Right cardiac atrium (tissue), 5 donors: Measurements from ENCODE around the gene SH3GL1. TPM values are rescaled to one million over a fixed set of nuclear protein-coding genes. Genes with fewer than 3 reads are reported as not detected.
A peak's percentile ranks its signal among the peaks of the same experiment; 100 is the strongest.

ENCODE experiments used
- ATAC-seq, 2 donors: fragments of 200-7000 bp; cut with Tn5 transposase; one replicate each; pipeline versions ENCODE4 v1.8.0 to v1.9.1; 2020; ENCODE audit warnings: moderate library complexity in 2 of 2, mild to moderate bottlenecking in 1 of 2
- DNase-seq, 3 donors: peaks; one replicate each; pipeline ENCODE4 v3.0.0-alpha.2; 2020
- H3K27ac ChIP-seq: one replicate; pipeline ENCODE4 v1.5.1; 2013; ENCODE audit warnings: mild to moderate bottlenecking, low read length, control low read depth, moderate library complexity
- H3K27me3 ChIP-seq: one replicate; pipeline ENCODE4 v1.6.1; 2013; ENCODE audit not compliant: control insufficient read depth, insufficient read depth
- H3K4me1 ChIP-seq: one replicate; pipeline ENCODE4 v1.6.1; 2013; ENCODE audit warnings: low read length; ENCODE audit not compliant: control insufficient read depth, insufficient read depth
- H3K4me3 ChIP-seq: one replicate; pipeline ENCODE4 v1.5.1; 2013; ENCODE audit warnings: low read length, control low read depth
- H3K9me3 ChIP-seq: one replicate; pipeline ENCODE4 v1.6.1; 2013; ENCODE audit warnings: low read length; ENCODE audit not compliant: control insufficient read depth
- WGBS: extraction: QIAGEN DNeasy Blood & Tissue Kit; methylation state at CpG from one replicate; pipeline ENCODE4 v1.1.7; 2013; 5-methylcytosine and 5-hydroxymethylcytosine counted together
- intact Hi-C, 4 donors: fragments of 100-400 bp; cut with DNase I; formaldehyde crosslinking; loops; one replicate each; pipeline versions ENCODE4 v1.11.0 to v1.14.0; 2022 to 2023
- microRNA-seq, 2 donors: library from miRNA; unstranded; fragments of <30 nt; microRNA quantifications; one replicate each; pipeline ENCODE4 v1.2.0, GENCODE V29; 2020 to 2021
- polyA plus RNA-seq: library from polyadenylated mRNA; stranded (reverse); fragments of 200-250 nt; gene quantifications from one replicate; pipeline ENCODE4 v1.2.3, GENCODE V29; 2013
- total RNA-seq, 4 donors: library from RNA; stranded (reverse); fragmentation: NEBNext Ultra II Directional; extraction: Animal tissue kit (Norgen Biotek cat#: 25700); gene quantifications; one replicate each; pipeline ENCODE4 v1.2.1, GENCODE V29; 2021
- donor health status: healthy with polysubstance abuse.
- donor health status: DM: no; HTN: yes; CAD: no.
- donor health status: DM: no; HTN: no; CAD: no.
- donor health status: DM: no; HTN: yes; CAD: no; lungs with severe emphysema.
- donor health status: DM: yes; HTN: yes; CAD: no.

Gene SH3GL1
- total and polyA plus RNA-seq, 5 donors = 26.3 to 40.3 (median 30.3) TPM

DNA sequence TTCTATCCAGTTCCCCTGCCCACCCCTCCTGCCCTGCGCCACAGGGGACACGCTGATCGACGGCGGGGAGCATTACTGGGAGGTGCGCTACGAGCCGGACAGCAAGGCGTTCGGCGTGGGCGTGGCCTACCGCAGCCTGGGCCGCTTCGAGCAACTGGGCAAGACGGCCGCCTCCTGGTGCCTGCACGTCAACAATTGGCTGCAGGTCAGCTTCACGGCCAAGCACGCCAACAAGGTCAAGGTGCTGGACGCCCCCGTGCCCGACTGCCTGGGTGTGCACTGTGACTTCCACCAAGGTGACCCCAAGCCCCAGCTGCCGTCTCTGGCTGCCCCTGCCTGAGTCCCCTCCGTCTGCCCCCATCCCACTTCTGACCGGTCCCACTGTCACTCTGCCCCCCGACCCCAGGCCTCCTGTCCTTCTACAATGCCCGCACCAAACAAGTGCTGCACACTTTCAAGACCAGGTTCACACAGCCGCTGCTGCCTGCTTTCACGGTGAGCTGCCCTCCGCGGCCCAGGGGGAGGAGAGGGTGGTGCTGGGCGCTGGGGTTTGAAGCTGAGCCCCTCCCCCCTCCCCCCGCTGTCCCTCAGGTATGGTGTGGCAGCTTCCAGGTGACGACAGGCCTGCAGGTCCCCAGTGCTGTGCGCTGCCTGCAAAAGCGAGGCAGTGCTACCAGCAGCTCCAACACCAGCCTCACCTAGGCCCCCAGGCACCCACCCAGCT is 77.2 kb downstream of the SH3GL1 start:
- intact Hi-C loops = no loop called here
- 78% methylated on average over 37 of the region's 37 CpGs for WGBS
- H3K27ac ChIP-seq = no peak overlapping the region

DNA sequence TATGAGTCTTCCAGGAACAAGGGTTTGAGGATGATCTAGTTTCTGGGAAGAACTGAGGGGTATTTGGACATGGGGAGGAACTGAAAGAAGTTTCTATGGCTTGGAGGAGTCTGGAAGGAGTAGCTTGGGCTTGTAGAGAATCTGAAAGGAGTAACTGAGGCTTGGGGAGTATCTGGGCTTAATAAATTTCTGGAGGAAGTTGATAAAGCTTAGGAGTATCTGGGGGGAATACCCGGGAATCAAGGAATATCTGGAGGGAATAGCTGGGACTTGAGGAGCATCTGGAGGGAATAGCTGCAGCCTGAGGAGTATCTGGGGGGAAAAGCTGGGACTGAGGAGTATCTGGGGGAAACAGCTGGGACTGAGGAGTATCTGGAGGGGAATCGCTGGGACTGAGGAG is 79.9 kb downstream of the SH3GL1 start:
- Histone ChIP-seq H3K27ac (no peak overlapping the region), H3K4me1 (no peaks in the 10 kb centered on the region), H3K27me3 (no peaks in the 10 kb centered on the region), H3K9me3 (no peaks in the 10 kb centered on the region), H3K4me3 (no peak overlapping the region)
- DNase-seq = no peak
- no peak for ATAC-seq
- intact Hi-C loops = no loop called here
- WGBS = 91% methylated on average over 2 of the region's 2 CpGs

More for the DNA sequence above, 77.2 kb downstream of the SH3GL1 start:
- H3K4me1 ChIP-seq = no peaks in the 10 kb centered on the region
- no peak for DNase-seq
- no peaks in the 10 kb centered on the region for H3K9me3 ChIP-seq
- H3K27me3 ChIP-seq = no peaks in the 10 kb centered on the region
- ATAC-seq = no peak
- H3K4me3 ChIP-seq = no peak overlapping the region

DNA sequence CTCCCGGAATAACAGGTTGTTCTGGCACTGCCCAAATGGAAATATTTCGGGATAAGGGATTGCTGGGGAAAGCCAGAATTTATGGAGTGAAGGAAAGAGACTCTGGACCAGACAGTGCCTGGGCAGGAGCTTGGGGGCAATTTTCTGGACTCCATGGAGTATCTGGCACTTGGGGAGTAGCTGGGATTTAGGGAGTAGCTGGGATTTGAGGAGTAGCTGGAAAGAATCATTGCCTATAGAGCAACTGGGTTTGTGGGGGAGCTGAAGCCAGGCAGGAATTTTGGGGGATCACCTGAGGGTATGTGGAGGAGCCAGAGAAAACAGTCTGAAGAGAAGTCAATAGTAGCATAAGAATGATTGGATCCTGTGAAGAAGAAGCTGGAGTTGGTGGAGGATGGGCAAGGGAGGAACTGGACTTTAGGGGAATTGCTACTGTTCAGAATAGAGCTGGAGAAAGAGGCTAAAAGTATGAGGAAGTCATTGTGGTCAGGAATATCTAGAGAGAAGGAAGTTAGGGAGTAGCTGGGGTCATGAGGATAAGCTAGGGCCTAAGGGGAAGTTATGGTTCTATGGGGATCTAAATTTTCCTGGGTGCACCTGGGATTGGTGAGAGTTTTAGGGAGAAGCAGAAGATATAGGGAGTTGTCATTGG is 81.2 kb downstream of the SH3GL1 start:
- DNase-seq = no peak
- Histone ChIP-seq H3K4me1 (no peaks in the 10 kb centered on the region), H3K27ac (no peak overlapping the region), H3K4me3 (no peak overlapping the region), H3K9me3 (no peaks in the 10 kb centered on the region), H3K27me3 (no peaks in the 10 kb centered on the region)
- 93% methylated on average over 2 of the region's 2 CpGs for WGBS
- ATAC-seq = no peak
- intact Hi-C loops = no loop called here

GRCh38 chr19:4318460-4318859 is 81.9 kb downstream of the SH3GL1 start:
- Histone ChIP-seq H3K4me3 (no peak overlapping the region), H3K27ac (no peak overlapping the region), H3K9me3 (no peaks in the 10 kb centered on the region), H3K27me3 (no peaks in the 10 kb centered on the region), H3K4me1 (no peaks in the 10 kb centered on the region)
- WGBS = 94% methylated on average over 7 of the region's 7 CpGs
- DNase-seq (no peak), ATAC-seq (no peak)
- intact Hi-C loops = no loop called here

DNA sequence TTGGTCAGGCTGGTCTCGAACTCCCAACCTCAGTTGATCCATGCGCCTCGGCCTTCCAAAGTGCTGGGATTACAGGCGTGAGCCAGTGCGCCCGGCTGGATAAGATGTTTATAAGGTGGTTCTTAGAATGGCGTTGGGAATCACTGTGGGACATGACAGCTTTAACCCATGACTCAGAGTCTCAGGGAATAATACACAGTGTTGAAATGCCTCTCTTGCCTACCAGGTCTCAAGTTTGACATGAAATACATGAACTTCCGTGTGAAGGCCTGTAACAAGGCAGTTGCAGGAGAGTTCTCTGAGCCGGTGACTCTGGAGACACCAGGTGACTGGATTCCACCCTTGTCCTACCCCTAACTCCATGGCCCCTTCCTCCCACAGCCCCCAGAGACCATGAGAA is 83.4 kb downstream of the SH3GL1 start:
- ATAC-seq (no peak), DNase-seq (no peak)
- H3K27me3 ChIP-seq = no peaks in the 10 kb centered on the region
- no peak overlapping the region for H3K4me3 ChIP-seq
- WGBS = 86% methylated on average over 9 of the region's 9 CpGs
- H3K27ac ChIP-seq = no peak overlapping the region
- intact Hi-C loops = no loop called here
- H3K9me3 ChIP-seq = no peaks in the 10 kb centered on the region
- no peaks in the 10 kb centered on the region for H3K4me1 ChIP-seq

DNA sequence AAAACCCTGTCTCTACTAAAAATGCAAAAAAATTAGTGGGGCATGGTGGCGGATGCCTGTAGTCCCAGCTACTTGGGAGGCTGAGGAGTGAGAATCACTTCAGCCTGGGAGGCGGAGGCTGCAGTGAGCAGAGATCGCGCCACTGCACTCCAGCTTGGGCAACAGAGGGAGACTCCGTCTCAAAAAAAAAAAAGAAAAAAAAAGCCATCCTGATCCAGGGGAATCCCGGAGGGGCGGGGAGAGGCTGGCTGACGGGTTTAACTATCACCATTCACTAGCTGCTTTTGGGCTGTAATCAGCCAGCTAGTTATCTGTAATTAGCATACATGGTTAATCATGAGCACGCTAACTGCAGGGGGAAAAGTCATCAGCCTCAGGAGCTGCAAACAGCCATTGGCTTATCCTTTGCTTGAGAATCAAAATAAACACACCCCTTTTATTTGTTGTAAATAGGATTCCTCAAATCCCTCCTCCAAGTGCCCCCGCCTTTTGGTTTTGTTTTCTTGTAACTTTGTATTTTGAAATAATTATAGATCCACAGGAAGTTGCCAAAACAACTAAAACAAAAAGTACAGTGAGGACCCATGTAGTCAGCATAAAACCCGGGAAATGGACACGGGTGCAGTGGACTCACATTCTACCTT is 86.4 kb downstream of the SH3GL1 start:
- DNase-seq = no peak
- no peak for ATAC-seq
- Histone ChIP-seq H3K27ac (no peak overlapping the region), H3K27me3 (no peaks in the 10 kb centered on the region), H3K9me3 (no peaks in the 10 kb centered on the region), H3K4me1 (no peaks in the 10 kb centered on the region), H3K4me3 (peak overlapping the region; percentile 21)
- WGBS = 40% methylated on average over 12 of the region's 12 CpGs
- intact Hi-C loops = no loop called here

Small RNAs within 50 kb of the gene (microRNA-seq; reads per million reads assigned to microRNA genes)
- 0 to 0.42 reads per million in 2 donors for gene MIR4746

Other genes with a start within 250 kb of the SH3GL1 start
- not detected for gene CREB3L3, start 246.9 kb downstream of the SH3GL1 start, total RNA-seq
- not detected for gene CREB3L3, start 246.9 kb downstream of the SH3GL1 start, polyA plus RNA-seq
- gene SIRT6, start 218.0 kb downstream of the SH3GL1 start, total RNA-seq = 10 to 100 TPM; 11.2 to 16.6 (median 13.1) TPM
- 15.8 TPM for gene SIRT6, start 218.0 kb downstream of the SH3GL1 start, polyA plus RNA-seq
- under 1 TPM; 0.31 to 0.88 (median 0.41) TPM for gene ANKRD24, start 217.9 kb downstream of the SH3GL1 start, total RNA-seq
- 0.45 TPM for gene ANKRD24, start 217.9 kb downstream of the SH3GL1 start, polyA plus RNA-seq
- 1 to 10 TPM; 1.8 to 2.3 (median 2.1) TPM for gene EBI3, start 171.0 kb downstream of the SH3GL1 start, total RNA-seq
- gene EBI3, start 171.0 kb downstream of the SH3GL1 start, polyA plus RNA-seq = 0.70 TPM
- gene YJU2, start 153.5 kb downstream of the SH3GL1 start, total RNA-seq = 10 to 100 TPM in 2 of 4 donors, 1 to 10 TPM in 2; 9.7 to 12.4 (median 10.9) TPM
- gene YJU2, start 153.5 kb downstream of the SH3GL1 start, polyA plus RNA-seq = 17.7 TPM
- 10 to 100 TPM; 30.5 to 75.1 (median 54.7) TPM for gene SHD, start 121.3 kb downstream of the SH3GL1 start, total RNA-seq
- 23.9 TPM for gene SHD, start 121.3 kb downstream of the SH3GL1 start, polyA plus RNA-seq
- not detected for gene TMIGD2, start 98.2 kb downstream of the SH3GL1 start, total RNA-seq
- 0.25 TPM for gene TMIGD2, start 98.2 kb downstream of the SH3GL1 start, polyA plus RNA-seq
- not detected for gene FSD1, start 95.9 kb downstream of the SH3GL1 start, total RNA-seq
- not detected for gene FSD1, start 95.9 kb downstream of the SH3GL1 start, polyA plus RNA-seq
- gene STAP2, start 61.7 kb downstream of the SH3GL1 start, total RNA-seq = 10 to 100 TPM in 3 of 4 donors, 1 to 10 TPM in 1; 6.7 to 13.9 (median 11.3) TPM
- gene STAP2, start 61.7 kb downstream of the SH3GL1 start, polyA plus RNA-seq = 7.8 TPM
- gene MPND, start 57.0 kb downstream of the SH3GL1 start, total RNA-seq = 10 to 100 TPM; 22.8 to 25.8 (median 25.2) TPM
- 24.9 TPM for gene MPND, start 57.0 kb downstream of the SH3GL1 start, polyA plus RNA-seq
- 1 to 10 TPM; 5.4 to 7.7 (median 6.2) TPM for gene CHAF1A, start 2.1 kb upstream of the SH3GL1 start, total RNA-seq
- gene CHAF1A, start 2.1 kb upstream of the SH3GL1 start, polyA plus RNA-seq = 4.3 TPM
- gene UBXN6, start 57.2 kb upstream of the SH3GL1 start, total RNA-seq = 100 to 1,000 TPM in 3 of 4 donors, 10 to 100 TPM in 1; 99.8 to 124 (median 112) TPM
- gene UBXN6, start 57.2 kb upstream of the SH3GL1 start, polyA plus RNA-seq = 135 TPM
- 10 to 100 TPM; 20.6 to 30.5 (median 28.6) TPM for gene HDGFL2, start 71.8 kb upstream of the SH3GL1 start, total RNA-seq
- gene HDGFL2, start 71.8 kb upstream of the SH3GL1 start, polyA plus RNA-seq = 31.4 TPM
- 100 to 1,000 TPM; 102 to 201 (median 112) TPM for gene PLIN4, start 117.9 kb upstream of the SH3GL1 start, total RNA-seq
- 171 TPM for gene PLIN4, start 117.9 kb upstream of the SH3GL1 start, polyA plus RNA-seq
- gene PLIN5, start 134.7 kb upstream of the SH3GL1 start, total RNA-seq = 10 to 100 TPM; 25.5 to 60.3 (median 28.2) TPM
- gene PLIN5, start 134.7 kb upstream of the SH3GL1 start, polyA plus RNA-seq = 33.9 TPM
- 1 to 10 TPM in 1 of 4 donors, under 1 TPM in 3; 0.20 to 1.1 (median 0.31) TPM for gene LRG1, start 139.5 kb upstream of the SH3GL1 start, total RNA-seq
- 0.41 TPM for gene LRG1, start 139.5 kb upstream of the SH3GL1 start, polyA plus RNA-seq
- gene SEMA6B, start 159.1 kb upstream of the SH3GL1 start, total RNA-seq = 10 to 100 TPM in 1 of 4 donors, 1 to 10 TPM in 3; 4.2 to 10.4 (median 7.9) TPM
- gene SEMA6B, start 159.1 kb upstream of the SH3GL1 start, polyA plus RNA-seq = 11.5 TPM
- 1 to 10 TPM; 2.8 to 5.6 (median 4.6) TPM for gene TNFAIP8L1, start 239.0 kb upstream of the SH3GL1 start, total RNA-seq
- 6.0 TPM for gene TNFAIP8L1, start 239.0 kb upstream of the SH3GL1 start, polyA plus RNA-seq